MM.1S (cell line): Measurements from ENCODE around the gene C2orf80.

Experiments used
- CTCF ChIP-seq: fragments of 300-600 bp; sonication (generic); IDR thresholded peaks from 2 replicates; pipeline ENCODE4 v1.5.1; 2016; ENCODE audit warnings: antibody characterized with exemption, low read length, mixed read lengths
- EZH2 ChIP-seq: fragments of 300-600 bp; sonication (generic); optimal IDR thresholded peaks from 2 replicates; pipeline ENCODE3; 2017; ENCODE audit warnings: low read depth, mild to moderate bottlenecking, antibody characterized with exemption, low read length, mixed read lengths

- TF ChIP-seq EZH2 (no peak), CTCF (no peak)
Observed at GRCh38 chr2:208127090-208127489, 62.7 kb downstream of the C2orf80 start.
